Ishikawa (cell line): ENCODE data around the gene NEDD4L.

ENCODE experiments used
- EGR1 ChIP-seq: IDR thresholded peaks from 2 replicates; pipeline ENCODE4 v1.6.1; 2012
- EP300 ChIP-seq: IDR thresholded peaks from 2 replicates; pipeline ENCODE4 v1.6.1; 2012; ENCODE audit warnings: borderline replicate concordance
- FOXM1 ChIP-seq: IDR thresholded peaks from 2 replicates; pipeline ENCODE4 v1.6.1; 2012; ENCODE audit warnings: low read depth, borderline replicate concordance
- MAX ChIP-seq: IDR thresholded peaks from 2 replicates; pipeline ENCODE4 v1.6.1; 2012
- NFIC ChIP-seq: IDR thresholded peaks from 2 replicates; pipeline ENCODE4 v1.6.1; 2012
- RAD21 ChIP-seq: IDR thresholded peaks from 2 replicates; pipeline ENCODE4 v1.6.1; 2012; ENCODE audit warnings: low read depth
- TAF1 ChIP-seq: IDR thresholded peaks from 2 replicates; pipeline ENCODE4 v1.6.1; 2012; ENCODE audit warnings: low read depth, mild to moderate bottlenecking
- TCF12 ChIP-seq: IDR thresholded peaks from 2 replicates; pipeline ENCODE4 v1.6.1; 2012; ENCODE audit warnings: low read depth
- YY1 ChIP-seq: IDR thresholded peaks from 2 replicates; pipeline ENCODE4 v1.6.1; 2012; ENCODE audit warnings: low read depth
- ZBTB7A ChIP-seq: IDR thresholded peaks from 2 replicates; pipeline ENCODE4 v1.6.1; 2012; ENCODE audit warnings: low read depth
- TF ChIP-seq, protein P1 (sequence below): IDR thresholded peaks from 2 replicates; pipeline ENCODE4 v1.6.1; 2012
- TF ChIP-seq, protein P2 (sequence below): IDR thresholded peaks from 2 replicates; pipeline ENCODE4 v1.6.1; 2012; ENCODE audit warnings: low read depth, mild to moderate bottlenecking

GRCh38 chr18:58102018-58102417, 58.0 kb downstream of the NEDD4L start:
- TF ChIP-seq RAD21 (no peak), EGR1 (no peak), EP300 (no peak), YY1 (no peak), TCF12 (no peak), MAX (no peak), TAF1 (no peak), ZBTB7A (no peak), NFIC (no peak), FOXM1 (no peak)
- TF ChIP-seq, protein P1, sequence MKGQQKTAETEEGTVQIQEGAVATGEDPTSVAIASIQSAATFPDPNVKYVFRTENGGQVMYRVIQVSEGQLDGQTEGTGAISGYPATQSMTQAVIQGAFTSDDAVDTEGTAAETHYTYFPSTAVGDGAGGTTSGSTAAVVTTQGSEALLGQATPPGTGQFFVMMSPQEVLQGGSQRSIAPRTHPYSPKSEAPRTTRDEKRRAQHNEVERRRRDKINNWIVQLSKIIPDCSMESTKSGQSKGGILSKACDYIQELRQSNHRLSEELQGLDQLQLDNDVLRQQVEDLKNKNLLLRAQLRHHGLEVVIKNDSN = no peak
- TF ChIP-seq, protein P2, sequence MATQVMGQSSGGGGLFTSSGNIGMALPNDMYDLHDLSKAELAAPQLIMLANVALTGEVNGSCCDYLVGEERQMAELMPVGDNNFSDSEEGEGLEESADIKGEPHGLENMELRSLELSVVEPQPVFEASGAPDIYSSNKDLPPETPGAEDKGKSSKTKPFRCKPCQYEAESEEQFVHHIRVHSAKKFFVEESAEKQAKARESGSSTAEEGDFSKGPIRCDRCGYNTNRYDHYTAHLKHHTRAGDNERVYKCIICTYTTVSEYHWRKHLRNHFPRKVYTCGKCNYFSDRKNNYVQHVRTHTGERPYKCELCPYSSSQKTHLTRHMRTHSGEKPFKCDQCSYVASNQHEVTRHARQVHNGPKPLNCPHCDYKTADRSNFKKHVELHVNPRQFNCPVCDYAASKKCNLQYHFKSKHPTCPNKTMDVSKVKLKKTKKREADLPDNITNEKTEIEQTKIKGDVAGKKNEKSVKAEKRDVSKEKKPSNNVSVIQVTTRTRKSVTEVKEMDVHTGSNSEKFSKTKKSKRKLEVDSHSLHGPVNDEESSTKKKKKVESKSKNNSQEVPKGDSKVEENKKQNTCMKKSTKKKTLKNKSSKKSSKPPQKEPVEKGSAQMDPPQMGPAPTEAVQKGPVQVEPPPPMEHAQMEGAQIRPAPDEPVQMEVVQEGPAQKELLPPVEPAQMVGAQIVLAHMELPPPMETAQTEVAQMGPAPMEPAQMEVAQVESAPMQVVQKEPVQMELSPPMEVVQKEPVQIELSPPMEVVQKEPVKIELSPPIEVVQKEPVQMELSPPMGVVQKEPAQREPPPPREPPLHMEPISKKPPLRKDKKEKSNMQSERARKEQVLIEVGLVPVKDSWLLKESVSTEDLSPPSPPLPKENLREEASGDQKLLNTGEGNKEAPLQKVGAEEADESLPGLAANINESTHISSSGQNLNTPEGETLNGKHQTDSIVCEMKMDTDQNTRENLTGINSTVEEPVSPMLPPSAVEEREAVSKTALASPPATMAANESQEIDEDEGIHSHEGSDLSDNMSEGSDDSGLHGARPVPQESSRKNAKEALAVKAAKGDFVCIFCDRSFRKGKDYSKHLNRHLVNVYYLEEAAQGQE = no peak
